Measurements from ENCODE around the gene EIF2S2. TPM values are rescaled to one million over a fixed set of nuclear protein-coding genes. Genes with fewer than 3 reads are reported as not detected.

The EIF2S2 gene
- total RNA-seq, 2 experiments from 2014 or later, result 21.8 to 23.2 TPM

GRCh38 chr20:34124469-34125249 lies 12.6 kb upstream of the EIF2S2 start:
- ATAC-seq (ENCODE audit: poor library complexity) (no peak), DNase-seq (no peak)
- TF ChIP-seq CTCF (IDR thresholded peaks at IDR 0.05), result no peak
- no peak overlapping the region for H3K27ac ChIP-seq (ENCODE audit: low read depth in 1 of 2, low read length in 2 of 2)
- H3K9me3 ChIP-seq (ENCODE audit: control insufficient read depth in 1 of 2, insufficient read depth in 1 of 2, low read length in 2 of 2), result no peaks in the 10 kb centered on the region
- H3K4me3 ChIP-seq (ENCODE audit: low read length), result no peak overlapping the region
- no peaks in the 10 kb centered on the region for H3K36me3 Mint-ChIP-seq (ENCODE audit: low read depth)
- no peak overlapping the region for H3K27ac Mint-ChIP-seq
- no peak overlapping the region for H3K4me3 Mint-ChIP-seq
- H3K27me3 Mint-ChIP-seq, result peaks cover 10% of the 10 kb centered on the region
- ChIA-PET POLR2A (interaction anchor here (0.9 kb wide), 1 partner anchor 12 kb away, joined by 6 read pairs; the partner anchor contains the start of gene EIF2S2), CTCF (interaction anchor here (0.7 kb wide), 1 partner anchor 927 kb away, joined by 3 read pairs; no protein-coding TSS in a partner anchor)
- H3K9me3 Mint-ChIP-seq, result no peaks in the 10 kb centered on the region
- peaks cover 3% of the 10 kb centered on the region for H3K4me1 ChIP-seq (ENCODE audit: insufficient read depth, low read length)
- intact Hi-C loops (cut with DNase I, micrococcal nuclease), result loop anchor here (5.0 kb wide), 2 partner anchors 192 to 667 kb away; no protein-coding TSS in a partner anchor
- no peaks in the 10 kb centered on the region for H3K4me1 Mint-ChIP-seq (ENCODE audit: low read depth)
- no peaks in the 10 kb centered on the region for H3K36me3 ChIP-seq (ENCODE audit: insufficient read depth, low read length)
- H3K27me3 ChIP-seq (ENCODE audit: control insufficient read depth in 1 of 2, insufficient read depth in 2 of 2, low read length in 2 of 2), result no peaks in the 10 kb centered on the region

- Histone ChIP-seq H3K36me3 (ENCODE audit: insufficient read depth, low read length) (no peaks in the 10 kb centered on the region), H3K4me1 (ENCODE audit: insufficient read depth, low read length) (no peaks in the 10 kb centered on the region), H3K4me3 (ENCODE audit: low read length) (no peak overlapping the region), H3K27ac (ENCODE audit: low read depth in 1 of 2, low read length in 2 of 2) (no peak overlapping the region), H3K27me3 (ENCODE audit: control insufficient read depth in 1 of 2, insufficient read depth in 2 of 2, low read length in 2 of 2) (no peaks in the 10 kb centered on the region), H3K9me3 (ENCODE audit: control insufficient read depth in 1 of 2, insufficient read depth in 1 of 2, low read length in 2 of 2) (no peaks in the 10 kb centered on the region)
- Mint-ChIP-seq H3K4me1 (ENCODE audit: low read depth) (no peaks in the 10 kb centered on the region), H3K27ac (no peak overlapping the region), H3K27me3 (peaks cover 6% of the 10 kb centered on the region), H3K4me3 (no peak overlapping the region), H3K9me3 (no peaks in the 10 kb centered on the region), H3K36me3 (ENCODE audit: low read depth) (no peaks in the 10 kb centered on the region)
- ChIA-PET CTCF (no interaction called here), POLR2A (interaction anchor here (0.8 kb wide), 1 partner anchor 11 kb away, joined by 4 read pairs; the partner anchor contains the start of gene EIF2S2)
- intact Hi-C loops (cut with DNase I, micrococcal nuclease), result no loop called here
- TF ChIP-seq CTCF (IDR thresholded peaks at IDR 0.05), result no peak
- ATAC-seq (ENCODE audit: poor library complexity) (no peak), DNase-seq (no peak)
Observed at GRCh38 chr20:34123309-34123708, 11.3 kb upstream of the EIF2S2 start.

- no peaks in the 10 kb centered on the region for H3K36me3 Mint-ChIP-seq (ENCODE audit: low read depth)
- H3K27me3 Mint-ChIP-seq, result no peaks in the 10 kb centered on the region
- H3K27ac ChIP-seq (ENCODE audit: low read depth in 1 of 2, low read length in 2 of 2), result no peak overlapping the region
- no peak overlapping the region for H3K27ac Mint-ChIP-seq
- no peaks in the 10 kb centered on the region for H3K36me3 ChIP-seq (ENCODE audit: insufficient read depth, low read length)
- H3K27me3 ChIP-seq (ENCODE audit: control insufficient read depth in 1 of 2, insufficient read depth in 2 of 2, low read length in 2 of 2), result no peaks in the 10 kb centered on the region
- H3K9me3 ChIP-seq (ENCODE audit: control insufficient read depth in 1 of 2, insufficient read depth in 1 of 2, low read length in 2 of 2), result no peaks in the 10 kb centered on the region
- H3K4me3 ChIP-seq (ENCODE audit: low read length), result no peak overlapping the region
- POLR2A ChIA-PET, result interaction anchor here (0.7 kb wide), 1 partner anchor 10 kb away, joined by 3 read pairs; the partner anchor contains the start of gene EIF2S2
- DNase-seq (no peak), ATAC-seq (ENCODE audit: poor library complexity) (no peak)
- H3K9me3 Mint-ChIP-seq, result no peaks in the 10 kb centered on the region
- no peak overlapping the region for H3K4me3 Mint-ChIP-seq
- intact Hi-C loops (cut with DNase I, micrococcal nuclease), result no loop called here
- CTCF ChIA-PET, result no interaction called here
- H3K4me1 ChIP-seq (ENCODE audit: insufficient read depth, low read length), result no peaks in the 10 kb centered on the region
- TF ChIP-seq CTCF (IDR thresholded peaks at IDR 0.05), result no peak
- H3K4me1 Mint-ChIP-seq (ENCODE audit: low read depth), result no peaks in the 10 kb centered on the region
Observed at GRCh38 chr20:34122274-34122980, 10.4 kb upstream of the EIF2S2 start.

Data from CD4-positive, alpha-beta T cell (primary cell).